ENCODE measurements around the gene DNAAF8. TPM values are rescaled to one million over a fixed set of nuclear protein-coding genes. Genes with fewer than 3 reads are reported as not detected.

The DNAAF8 gene
- polyA plus RNA-seq, 1 of the 3 experiments (the other 2 are of a cell fraction): 3.1 TPM

DNA sequence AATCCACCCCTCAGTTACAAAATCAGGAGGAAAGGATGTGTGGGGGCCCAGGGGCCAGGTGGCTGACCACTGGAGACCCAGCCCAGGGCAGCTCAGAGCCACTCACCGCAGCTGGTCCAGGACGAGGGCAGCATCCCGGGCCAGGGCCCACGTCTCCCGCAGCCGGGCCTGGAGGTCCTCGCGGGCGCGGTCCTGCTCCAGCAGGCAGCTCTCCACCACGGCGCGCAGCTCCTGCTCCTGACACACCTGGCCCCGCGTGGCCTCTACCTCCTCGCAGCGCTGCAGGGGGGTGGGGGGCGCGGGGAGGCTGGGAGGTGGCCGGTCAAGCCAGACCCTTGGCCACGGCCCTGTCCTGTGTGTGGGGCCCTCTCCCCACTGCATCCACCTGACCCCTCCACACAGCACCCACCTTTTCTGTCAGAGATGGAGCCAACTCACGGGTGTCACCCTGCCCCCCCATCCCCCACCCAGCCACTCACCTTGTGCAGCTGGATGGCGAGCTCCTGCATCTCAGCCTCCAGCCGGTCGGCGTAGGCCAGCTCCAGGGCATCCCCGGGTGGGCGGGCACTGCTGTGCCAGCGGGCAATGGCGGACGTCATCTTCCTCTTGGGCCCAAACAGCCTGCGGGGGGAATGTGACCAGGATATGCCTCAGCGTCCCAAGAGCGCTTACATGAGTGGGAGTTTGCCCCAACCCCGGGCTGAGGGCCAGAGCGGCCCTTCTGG is 35.9 kb upstream of the DNAAF8 start:
- Histone ChIP-seq H3K79me2 (ENCODE audit: insufficient read depth) (peaks cover 11% of the 10 kb centered on the region), H3K4me2 (no peak overlapping the region), H3K27ac (ENCODE audit: low read depth in 2 of 2, low read length in 1 of 2) (no peak overlapping the region), H2AFZ (ENCODE audit: low read depth) (no peak overlapping the region), H3F3A (replicated peaks; ENCODE audit: insufficient read depth) (peaks cover 13% of the 10 kb centered on the region), H3K36me3 (replicated peaks in 1 of 2; ENCODE audit: control insufficient read depth in 1 of 2, insufficient read depth in 2 of 2, low read length in 1 of 2) (peaks cover 13 to 76% of the 10 kb centered on the region in 2 experiments), H3K4me1 (ENCODE audit: control insufficient read depth in 1 of 2, insufficient read depth in 2 of 2, low read depth in 1 of 2, low read length in 1 of 2) (peaks cover 0 to 14% of the 10 kb centered on the region in 2 experiments; a peak in 1 of 4 replicates), H4K20me1 (ENCODE audit: insufficient read depth) (no peaks in the 10 kb centered on the region), H3K27me3 (ENCODE audit: insufficient read depth) (no peaks in the 10 kb centered on the region), H3K9me3 (no peaks in the 10 kb centered on the region), H3K4me3 (ENCODE audit: low read depth in 2 of 2, low read length in 1 of 2) (no peak overlapping the region), H3K9ac (no peak overlapping the region), H3K9me2 (no peaks in the 10 kb centered on the region)
- ChIA-PET CTCF (no interaction called here), POLR2A (interaction anchor here (0.6 to 1.1 kb wide), 2 partner anchors 123 to 137 kb away, joined by 3 to 4 read pairs; no protein-coding TSS in a partner anchor)
- TF ChIP-seq, protein P1, sequence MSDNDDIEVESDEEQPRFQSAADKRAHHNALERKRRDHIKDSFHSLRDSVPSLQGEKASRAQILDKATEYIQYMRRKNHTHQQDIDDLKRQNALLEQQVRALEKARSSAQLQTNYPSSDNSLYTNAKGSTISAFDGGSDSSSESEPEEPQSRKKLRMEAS (IDR thresholded peaks at IDR 0.05; ENCODE audit: low read depth): no peak
- no peak for TF ChIP-seq FOXM1 (IDR thresholded peaks at IDR 0.05; ENCODE audit: low read depth)
- TF ChIP-seq ELF1 (IDR thresholded peaks at IDR 0.05): no peak
- TF ChIP-seq, protein P2, sequence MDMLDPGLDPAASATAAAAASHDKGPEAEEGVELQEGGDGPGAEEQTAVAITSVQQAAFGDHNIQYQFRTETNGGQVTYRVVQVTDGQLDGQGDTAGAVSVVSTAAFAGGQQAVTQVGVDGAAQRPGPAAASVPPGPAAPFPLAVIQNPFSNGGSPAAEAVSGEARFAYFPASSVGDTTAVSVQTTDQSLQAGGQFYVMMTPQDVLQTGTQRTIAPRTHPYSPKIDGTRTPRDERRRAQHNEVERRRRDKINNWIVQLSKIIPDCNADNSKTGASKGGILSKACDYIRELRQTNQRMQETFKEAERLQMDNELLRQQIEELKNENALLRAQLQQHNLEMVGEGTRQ (IDR thresholded peaks at IDR 0.05; ENCODE audit: borderline replicate concordance, low read depth, low read length): no peak
- TF ChIP-seq MXI1 (IDR thresholded peaks at IDR 0.05; ENCODE audit: low read depth, low read length): no peak
- TF ChIP-seq, protein P3, sequence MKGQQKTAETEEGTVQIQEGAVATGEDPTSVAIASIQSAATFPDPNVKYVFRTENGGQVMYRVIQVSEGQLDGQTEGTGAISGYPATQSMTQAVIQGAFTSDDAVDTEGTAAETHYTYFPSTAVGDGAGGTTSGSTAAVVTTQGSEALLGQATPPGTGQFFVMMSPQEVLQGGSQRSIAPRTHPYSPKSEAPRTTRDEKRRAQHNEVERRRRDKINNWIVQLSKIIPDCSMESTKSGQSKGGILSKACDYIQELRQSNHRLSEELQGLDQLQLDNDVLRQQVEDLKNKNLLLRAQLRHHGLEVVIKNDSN (IDR thresholded peaks at IDR 0.05; ENCODE audit: borderline replicate concordance, low read depth): no peak
- no peak for TF ChIP-seq POLR2AphosphoS5 (IDR thresholded peaks at IDR 0.05; ENCODE audit: low read depth, low read length)
- TF ChIP-seq GATA2 (CRISPR knock-in tag; IDR thresholded peaks at IDR 0.05): no peak
- no peak for TF ChIP-seq NFIC (IDR thresholded peaks at IDR 0.05; ENCODE audit: borderline replicate concordance)
- TF ChIP-seq, protein P4, sequence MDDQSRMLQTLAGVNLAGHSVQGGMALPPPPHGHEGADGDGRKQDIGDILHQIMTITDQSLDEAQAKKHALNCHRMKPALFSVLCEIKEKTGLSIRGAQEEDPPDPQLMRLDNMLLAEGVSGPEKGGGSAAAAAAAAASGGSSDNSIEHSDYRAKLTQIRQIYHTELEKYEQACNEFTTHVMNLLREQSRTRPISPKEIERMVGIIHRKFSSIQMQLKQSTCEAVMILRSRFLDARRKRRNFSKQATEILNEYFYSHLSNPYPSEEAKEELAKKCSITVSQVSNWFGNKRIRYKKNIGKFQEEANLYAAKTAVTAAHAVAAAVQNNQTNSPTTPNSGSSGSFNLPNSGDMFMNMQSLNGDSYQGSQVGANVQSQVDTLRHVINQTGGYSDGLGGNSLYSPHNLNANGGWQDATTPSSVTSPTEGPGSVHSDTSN (IDR thresholded peaks at IDR 0.05): no peak
- 96% methylated on average over 20 of the region's 36 CpGs for WGBS (ENCODE audit: low lambda C conversion rate)
- peak; percentile 32 for DNase-seq

DNA sequence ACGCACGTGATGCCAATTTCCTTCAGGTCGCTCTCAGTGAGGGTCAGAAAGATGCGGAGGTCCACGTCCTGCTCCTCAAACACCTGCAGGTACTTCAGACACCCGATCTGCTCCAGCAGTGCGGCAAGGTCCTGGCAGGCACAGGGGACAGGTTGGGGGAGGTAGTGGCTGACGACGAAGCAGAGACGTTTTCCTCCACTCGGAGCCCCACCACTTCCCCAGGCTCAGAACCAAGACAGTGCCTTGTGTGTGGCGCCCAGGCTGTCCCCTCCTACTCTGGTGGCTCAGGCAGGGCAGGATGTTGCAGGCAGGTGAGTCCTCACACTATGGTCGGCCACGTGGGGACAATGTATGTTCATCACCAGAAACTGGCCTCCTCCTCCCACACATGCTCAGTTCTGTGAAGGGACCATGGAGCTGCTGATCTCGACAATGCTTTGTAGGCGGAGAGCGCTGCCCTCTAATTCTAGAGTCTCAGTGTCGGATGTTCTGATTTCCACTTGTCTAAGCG is 35.2 kb upstream of the DNAAF8 start:
- Histone ChIP-seq H3K9me3 (no peaks in the 10 kb centered on the region), H4K20me1 (ENCODE audit: insufficient read depth) (no peaks in the 10 kb centered on the region), H3K27me3 (ENCODE audit: insufficient read depth) (no peaks in the 10 kb centered on the region), H3K9me2 (no peaks in the 10 kb centered on the region), H3K36me3 (replicated peaks in 1 of 2; ENCODE audit: control insufficient read depth in 1 of 2, insufficient read depth in 2 of 2, low read length in 1 of 2) (peaks cover 18 to 82% of the 10 kb centered on the region in 2 experiments), H3K9ac (no peak overlapping the region), H2AFZ (ENCODE audit: low read depth) (no peak overlapping the region), H3K79me2 (ENCODE audit: insufficient read depth) (peaks cover 10% of the 10 kb centered on the region), H3K4me3 (ENCODE audit: low read depth in 2 of 2, low read length in 1 of 2) (no peak overlapping the region), H3K4me1 (ENCODE audit: control insufficient read depth in 1 of 2, insufficient read depth in 2 of 2, low read depth in 1 of 2, low read length in 1 of 2) (peaks cover 0 to 14% of the 10 kb centered on the region in 2 experiments; a peak in 1 of 4 replicates), H3K4me2 (no peak overlapping the region), H3K27ac (ENCODE audit: low read depth in 2 of 2, low read length in 1 of 2) (no peak overlapping the region), H3F3A (replicated peaks; ENCODE audit: insufficient read depth) (peaks cover 13% of the 10 kb centered on the region)
- 94% methylated on average over 10 of the region's 19 CpGs for WGBS (ENCODE audit: low lambda C conversion rate)
- DNase-seq: no peak
- no peak for TF ChIP-seq ELF1 (IDR thresholded peaks at IDR 0.05)
- ChIA-PET CTCF (no interaction called here), POLR2A (no interaction called here)

All from SK-N-SH (cell line).